ENCODE results near the gene RBM42.

DNA sequence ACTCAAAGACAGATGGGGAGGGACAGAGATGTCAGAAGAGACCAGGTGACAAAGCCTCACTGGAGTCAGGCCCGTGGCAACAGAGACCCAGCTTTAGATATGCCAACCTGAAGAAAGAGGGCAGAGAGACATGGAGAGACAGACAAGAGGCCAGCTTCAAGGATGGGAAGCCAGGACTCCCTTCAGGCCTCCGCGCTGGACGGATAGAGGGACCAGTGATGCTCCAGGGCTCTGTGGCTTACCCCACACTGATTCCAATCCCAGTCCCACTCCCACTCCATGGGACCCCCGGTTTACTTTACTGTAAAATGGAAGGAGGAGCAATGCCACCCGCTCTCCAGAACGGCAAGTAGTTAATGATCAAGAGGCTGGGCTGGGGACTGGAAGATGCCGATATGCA is 11.0 kb downstream of the RBM42 start:
- TF ChIP-seq, protein P1, sequence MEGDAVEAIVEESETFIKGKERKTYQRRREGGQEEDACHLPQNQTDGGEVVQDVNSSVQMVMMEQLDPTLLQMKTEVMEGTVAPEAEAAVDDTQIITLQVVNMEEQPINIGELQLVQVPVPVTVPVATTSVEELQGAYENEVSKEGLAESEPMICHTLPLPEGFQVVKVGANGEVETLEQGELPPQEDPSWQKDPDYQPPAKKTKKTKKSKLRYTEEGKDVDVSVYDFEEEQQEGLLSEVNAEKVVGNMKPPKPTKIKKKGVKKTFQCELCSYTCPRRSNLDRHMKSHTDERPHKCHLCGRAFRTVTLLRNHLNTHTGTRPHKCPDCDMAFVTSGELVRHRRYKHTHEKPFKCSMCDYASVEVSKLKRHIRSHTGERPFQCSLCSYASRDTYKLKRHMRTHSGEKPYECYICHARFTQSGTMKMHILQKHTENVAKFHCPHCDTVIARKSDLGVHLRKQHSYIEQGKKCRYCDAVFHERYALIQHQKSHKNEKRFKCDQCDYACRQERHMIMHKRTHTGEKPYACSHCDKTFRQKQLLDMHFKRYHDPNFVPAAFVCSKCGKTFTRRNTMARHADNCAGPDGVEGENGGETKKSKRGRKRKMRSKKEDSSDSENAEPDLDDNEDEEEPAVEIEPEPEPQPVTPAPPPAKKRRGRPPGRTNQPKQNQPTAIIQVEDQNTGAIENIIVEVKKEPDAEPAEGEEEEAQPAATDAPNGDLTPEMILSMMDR (conservative IDR thresholded peaks at IDR 0.05 in 1 of 2, IDR thresholded peaks at IDR 0.05 in 1 of 2; ENCODE audit: low read depth in 1 of 2, low read length in 2 of 2), result no peak
- TF ChIP-seq EZH2 (IDR thresholded peaks at IDR 0.05; ENCODE audit: low read length, missing control alignments), result no peak
